ENCODE results near the gene RRBP1.
A peak's percentile ranks its signal among the peaks of the same experiment; 100 is the strongest.

DNA sequence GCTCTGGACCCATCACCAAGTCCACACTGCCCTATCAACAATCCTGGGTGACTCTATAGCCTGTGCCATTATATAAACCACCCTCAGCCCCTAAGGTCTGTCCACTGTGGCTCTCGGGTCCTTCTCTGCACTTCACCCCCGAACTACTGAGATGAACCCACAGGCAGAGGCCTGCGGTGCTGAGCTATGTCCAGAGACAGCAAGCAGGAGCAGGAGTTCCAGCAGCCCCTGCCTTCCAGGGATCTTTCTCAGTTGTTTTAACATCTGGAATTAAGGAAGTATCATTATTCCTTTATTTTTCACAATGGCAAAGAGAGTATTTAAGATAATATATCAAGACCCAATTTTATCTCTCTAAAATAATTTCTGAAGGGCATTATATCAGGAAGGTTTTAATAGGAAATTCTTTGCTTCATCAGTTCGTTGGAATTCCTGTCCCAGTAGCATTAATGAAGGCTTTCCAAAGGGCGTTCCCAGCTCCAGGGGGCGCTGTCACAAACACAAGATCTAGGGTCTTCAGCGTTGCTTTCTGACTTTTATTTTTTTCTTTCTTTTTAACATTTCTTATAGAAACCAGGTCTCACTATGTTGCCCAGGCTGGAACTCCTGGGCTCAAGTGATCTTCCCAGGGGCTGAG is 27.3 kb downstream of the RRBP1 start:
- TF ChIP-seq, protein P1, sequence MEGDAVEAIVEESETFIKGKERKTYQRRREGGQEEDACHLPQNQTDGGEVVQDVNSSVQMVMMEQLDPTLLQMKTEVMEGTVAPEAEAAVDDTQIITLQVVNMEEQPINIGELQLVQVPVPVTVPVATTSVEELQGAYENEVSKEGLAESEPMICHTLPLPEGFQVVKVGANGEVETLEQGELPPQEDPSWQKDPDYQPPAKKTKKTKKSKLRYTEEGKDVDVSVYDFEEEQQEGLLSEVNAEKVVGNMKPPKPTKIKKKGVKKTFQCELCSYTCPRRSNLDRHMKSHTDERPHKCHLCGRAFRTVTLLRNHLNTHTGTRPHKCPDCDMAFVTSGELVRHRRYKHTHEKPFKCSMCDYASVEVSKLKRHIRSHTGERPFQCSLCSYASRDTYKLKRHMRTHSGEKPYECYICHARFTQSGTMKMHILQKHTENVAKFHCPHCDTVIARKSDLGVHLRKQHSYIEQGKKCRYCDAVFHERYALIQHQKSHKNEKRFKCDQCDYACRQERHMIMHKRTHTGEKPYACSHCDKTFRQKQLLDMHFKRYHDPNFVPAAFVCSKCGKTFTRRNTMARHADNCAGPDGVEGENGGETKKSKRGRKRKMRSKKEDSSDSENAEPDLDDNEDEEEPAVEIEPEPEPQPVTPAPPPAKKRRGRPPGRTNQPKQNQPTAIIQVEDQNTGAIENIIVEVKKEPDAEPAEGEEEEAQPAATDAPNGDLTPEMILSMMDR (IDR thresholded peaks at IDR 0.05; ENCODE audit: low read length): peak; percentile 47
- no peak for TF ChIP-seq EZH2phosphoT487 (IDR thresholded peaks at IDR 0.05; ENCODE audit: low read length)
